HG03521 (cell line): ENCODE results near the gene TBX18.

ENCODE experiments used
- ATAC-seq: cut with Tn5 transposase; IDR thresholded peaks from one replicate; pipeline ENCODE4 v1.9.1; 2021; ENCODE audit warnings: mild to moderate bottlenecking, moderate library complexity; ENCODE audit not compliant: unreplicated experiment

The TBX18 gene

GRCh38 chr6:84749181-84749580 lies 15.2 kb downstream of the TBX18 start:
- no peak for ATAC-seq

GRCh38 chr6:84748376-84748775 lies 16.0 kb downstream of the TBX18 start:
- no peak for ATAC-seq

- no peak for ATAC-seq
Measured at GRCh38 chr6:84743616-84744015, 20.8 kb downstream of the TBX18 start.

GRCh38 chr6:84740385-84740784 lies 24.0 kb downstream of the TBX18 start:
- no peak for ATAC-seq

- ATAC-seq = no peak
Measured at GRCh38 chr6:84739866-84740208, 24.6 kb downstream of the TBX18 start.

GRCh38 chr6:84738996-84739865 lies 25.2 kb downstream of the TBX18 start:
- no peak for ATAC-seq

- no peak for ATAC-seq
Measured at GRCh38 chr6:84733889-84734288, 30.5 kb downstream of the TBX18 start.

- no peak for ATAC-seq
Measured at GRCh38 chr6:84731901-84732300, 32.5 kb downstream of the TBX18 start.

GRCh38 chr6:84731401-84731800 lies 33.0 kb downstream of the TBX18 start:
- no peak for ATAC-seq

GRCh38 chr6:84728602-84729001 lies 35.8 kb downstream of the TBX18 start:
- ATAC-seq = no peak

- ATAC-seq = no peak
Measured at GRCh38 chr6:84719152-84719551, 45.2 kb downstream of the TBX18 start.

- no peak for ATAC-seq
Measured at GRCh38 chr6:84718038-84718955, 46.1 kb downstream of the TBX18 start.

GRCh38 chr6:84709121-84709520 lies 55.3 kb downstream of the TBX18 start:
- no peak for ATAC-seq

- ATAC-seq = no peak
Measured at GRCh38 chr6:84707171-84707570, 57.2 kb downstream of the TBX18 start.

GRCh38 chr6:84696166-84696565 lies 68.2 kb downstream of the TBX18 start:
- ATAC-seq = no peak

GRCh38 chr6:84691978-84692623 lies 72.3 kb downstream of the TBX18 start:
- no peak for ATAC-seq

GRCh38 chr6:84688141-84688873 lies 76.1 kb downstream of the TBX18 start:
- no peak for ATAC-seq

GRCh38 chr6:84687431-84687830 lies 77.0 kb downstream of the TBX18 start:
- ATAC-seq = no peak

- ATAC-seq = no peak
Measured at GRCh38 chr6:84685983-84686584, 78.3 kb downstream of the TBX18 start.

GRCh38 chr6:84681693-84682326 lies 82.6 kb downstream of the TBX18 start:
- no peak for ATAC-seq
